ENCODE measurements around the gene ARL13B.
"Not testable (repeated sequence)": the region's sequence is repeated elsewhere in the genome, so short reads cannot be mapped to it uniquely, and the experiment has no call there.

Gene ARL13B

DNA sequence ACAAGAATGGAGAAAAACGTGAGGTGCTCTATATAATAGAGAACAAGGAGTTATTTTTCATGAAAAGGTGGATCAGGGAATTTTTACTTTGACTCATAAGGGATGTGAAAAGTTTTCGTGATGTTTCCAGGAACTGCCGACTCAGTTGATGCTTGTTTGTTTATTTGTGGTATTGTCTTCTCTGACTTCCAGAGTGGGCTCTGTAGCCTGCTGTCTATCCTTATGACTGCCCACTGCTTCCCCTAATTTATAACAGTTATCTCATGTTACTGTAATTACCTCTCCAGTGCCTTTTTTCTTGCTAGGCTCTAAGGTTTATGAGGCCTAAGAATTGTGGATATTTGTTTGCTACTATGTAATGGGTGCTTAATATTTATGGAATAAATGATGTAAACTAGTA lies 12.3 kb downstream of the ARL13B start:
- no peak overlapping the region for H3K4me3 ChIP-seq (ENCODE audit: low read depth, low read length)

DNA sequence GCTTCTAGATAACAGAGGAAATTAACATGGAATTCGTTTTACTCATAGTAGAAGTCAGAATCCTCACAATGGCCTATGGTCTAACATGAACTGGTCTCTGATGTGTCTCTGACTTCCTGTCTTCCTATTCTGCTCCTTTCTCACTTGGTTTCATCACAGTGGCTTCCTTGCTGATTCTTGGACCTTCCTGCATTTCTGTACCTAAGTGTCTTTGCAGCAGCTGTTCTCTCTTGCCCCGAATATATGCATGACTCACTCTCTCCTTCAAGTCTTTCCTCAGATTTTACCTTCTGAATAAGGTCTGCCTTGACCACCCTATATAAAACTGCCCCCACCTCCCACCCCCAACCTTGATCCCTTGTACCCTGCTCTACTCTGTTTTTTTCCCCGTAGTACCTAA lies 14.1 kb downstream of the ARL13B start:
- H3K4me3 ChIP-seq (ENCODE audit: low read depth, low read length): no peak overlapping the region

DNA sequence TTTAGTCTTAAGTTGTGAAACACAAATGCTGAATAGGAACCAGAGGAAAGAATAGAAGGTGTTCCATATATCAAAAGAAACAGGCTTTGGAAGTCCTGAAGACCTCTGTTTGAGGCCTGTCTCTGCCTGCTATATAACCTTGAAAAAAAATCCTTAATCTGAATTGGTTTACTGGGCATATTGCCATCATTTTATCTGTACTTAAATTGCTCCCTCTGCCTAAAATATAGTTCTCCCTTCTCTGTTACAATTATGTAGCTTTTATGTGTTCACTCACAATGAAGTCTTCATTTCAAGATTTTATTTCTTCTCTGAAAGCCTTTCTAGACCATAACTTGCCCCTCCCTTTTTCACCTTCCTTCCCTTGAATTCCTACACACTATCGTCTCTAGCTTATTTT lies 21.2 kb downstream of the ARL13B start:
- no peak overlapping the region for H3K4me3 ChIP-seq (ENCODE audit: low read depth, low read length)

DNA sequence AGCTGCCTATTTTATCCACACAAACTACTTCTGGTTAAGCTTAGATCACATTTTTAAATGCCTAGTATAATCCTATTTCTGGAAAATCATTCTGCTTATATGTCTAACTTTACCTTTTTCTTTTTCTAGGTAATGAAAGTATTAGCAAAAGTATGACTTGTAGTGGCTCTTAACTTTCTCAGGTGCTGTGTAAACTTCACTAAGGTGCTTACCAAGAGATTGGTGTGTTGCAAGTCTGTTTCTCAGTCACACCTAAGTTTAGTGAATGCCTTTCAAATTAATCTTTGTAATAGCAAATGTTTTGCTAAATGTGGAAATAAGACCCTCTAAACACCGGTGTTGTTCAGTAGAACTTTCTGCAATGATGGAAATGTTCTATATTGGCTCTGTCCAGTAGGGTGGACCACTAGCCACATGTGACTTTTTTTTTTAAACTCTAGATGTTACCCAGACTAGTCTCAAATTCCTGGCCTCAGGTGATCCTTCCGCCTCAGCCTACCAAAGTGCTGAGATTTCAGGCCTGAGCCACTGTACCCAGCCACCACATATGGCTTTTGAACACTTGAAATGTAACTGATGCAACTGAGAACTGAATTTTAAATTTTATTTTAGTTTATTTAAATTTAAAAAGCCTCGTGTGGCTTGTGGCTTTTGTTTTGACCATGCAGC lies 22.0 kb downstream of the ARL13B start:
- no peak overlapping the region for H3K4me3 ChIP-seq (ENCODE audit: low read depth, low read length)

DNA sequence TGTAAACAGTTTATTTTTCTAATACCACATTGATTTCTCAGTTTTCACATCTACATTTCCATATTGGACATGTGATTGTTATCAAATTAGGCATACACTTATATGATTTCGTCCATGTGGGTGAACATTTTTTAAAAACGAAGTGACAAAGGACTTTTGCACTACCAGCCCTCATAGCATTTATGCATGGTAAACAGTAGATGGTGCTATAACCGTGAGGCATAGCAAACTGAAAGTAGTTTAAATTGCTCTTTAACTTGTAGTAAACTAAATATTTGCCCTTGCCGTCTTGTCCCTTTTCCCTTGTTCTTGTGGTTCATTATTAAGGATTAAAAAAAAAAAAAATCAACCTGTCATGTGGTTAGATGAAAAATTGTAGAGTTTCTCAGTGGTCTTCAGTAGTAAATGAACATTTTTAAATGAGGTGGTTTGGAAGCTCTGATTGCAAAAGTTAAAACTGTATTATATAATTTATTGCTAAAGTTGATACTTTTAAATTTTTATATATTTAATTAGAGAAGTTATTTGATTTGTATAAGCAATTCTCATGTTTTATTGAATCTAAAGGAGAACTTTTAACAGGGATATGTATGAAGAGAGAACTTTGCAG lies 24.5 kb downstream of the ARL13B start:
- no peak overlapping the region for H3K4me3 ChIP-seq (ENCODE audit: low read depth, low read length)

DNA sequence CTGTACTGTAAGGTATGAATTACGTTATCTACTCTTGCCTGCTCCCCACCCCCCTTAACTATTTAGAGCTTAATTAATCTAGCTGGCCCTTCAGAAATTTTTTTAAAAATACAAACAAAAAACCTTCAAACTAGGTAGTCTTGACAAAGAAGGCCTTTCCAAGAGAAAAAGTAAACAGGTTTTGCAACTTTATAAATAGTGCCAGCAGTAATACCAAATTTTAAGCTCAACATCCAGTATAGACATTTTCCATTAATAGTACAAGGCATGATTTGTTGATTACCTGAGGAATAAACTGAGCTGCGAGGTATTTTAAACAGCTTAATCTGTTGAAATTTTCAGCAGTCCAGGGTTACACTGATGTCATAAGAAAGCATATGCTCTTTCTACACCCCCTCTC lies 28.3 kb downstream of the ARL13B start:
- H3K4me3 ChIP-seq (ENCODE audit: low read depth, low read length): no peak overlapping the region

DNA sequence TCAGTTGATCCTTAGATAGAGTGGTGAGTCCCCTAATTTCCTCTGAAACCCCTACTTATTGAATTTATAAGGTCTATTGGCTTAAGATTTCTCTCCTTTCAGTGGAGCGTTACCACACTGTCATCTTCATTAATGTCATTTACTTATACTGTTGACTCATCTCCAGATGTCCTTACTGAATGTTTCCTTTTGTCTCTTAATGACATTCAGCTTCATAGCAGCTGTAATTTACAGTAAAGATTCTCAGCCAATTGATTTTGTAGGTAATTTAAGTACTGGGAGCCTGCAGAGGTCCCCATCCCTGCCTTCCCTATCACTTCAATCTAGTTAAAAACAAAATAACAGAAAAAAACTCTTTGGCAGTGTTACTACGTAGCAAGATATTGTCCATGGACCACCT lies 29.7 kb downstream of the ARL13B start:
- no peak overlapping the region for H3K4me3 ChIP-seq (ENCODE audit: low read depth, low read length)

DNA sequence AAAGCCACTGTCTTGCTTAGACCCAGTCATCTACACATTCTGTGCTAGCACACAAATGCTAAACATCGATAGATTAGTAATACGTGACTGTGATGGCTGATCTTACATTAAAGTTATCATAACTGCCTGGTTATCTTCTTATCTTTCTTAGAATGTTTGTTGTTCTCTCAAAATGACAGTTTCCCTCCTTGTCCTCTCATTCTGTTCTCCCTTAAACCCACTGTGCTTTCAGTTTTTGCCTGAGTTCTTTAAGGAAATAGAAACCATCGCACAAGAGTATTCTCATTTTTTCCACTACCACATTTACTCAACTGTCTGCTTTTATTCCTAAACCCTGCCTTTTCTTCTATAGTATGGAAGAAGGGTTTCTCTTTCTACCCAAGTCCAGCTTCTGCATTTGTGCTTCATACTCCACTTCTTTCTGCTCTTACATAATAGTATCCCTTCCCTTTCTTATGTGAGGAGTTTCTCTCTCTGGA lies 31.3 kb downstream of the ARL13B start:
- H3K4me3 ChIP-seq (ENCODE audit: low read depth, low read length): no peak overlapping the region

DNA sequence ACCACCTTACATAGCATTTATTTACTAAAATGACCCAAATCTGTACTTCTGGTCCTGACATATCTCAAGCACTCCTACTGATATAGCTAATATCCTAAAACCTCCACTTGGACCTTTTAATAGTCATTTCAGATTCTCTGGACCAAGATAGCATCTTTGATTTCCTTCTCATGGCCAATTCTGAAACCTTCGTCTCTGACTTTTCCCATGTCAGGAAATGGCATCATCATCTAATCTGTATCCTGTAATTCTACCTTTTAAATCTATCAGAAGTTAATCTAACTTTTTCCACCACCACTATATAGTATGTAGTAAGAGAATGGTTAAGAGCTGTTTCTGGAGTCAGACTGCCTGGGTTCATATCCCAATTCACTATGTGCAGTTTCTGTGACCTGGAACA lies 32.2 kb downstream of the ARL13B start:
- H3K4me3 ChIP-seq (ENCODE audit: low read depth, low read length): no peak overlapping the region

DNA sequence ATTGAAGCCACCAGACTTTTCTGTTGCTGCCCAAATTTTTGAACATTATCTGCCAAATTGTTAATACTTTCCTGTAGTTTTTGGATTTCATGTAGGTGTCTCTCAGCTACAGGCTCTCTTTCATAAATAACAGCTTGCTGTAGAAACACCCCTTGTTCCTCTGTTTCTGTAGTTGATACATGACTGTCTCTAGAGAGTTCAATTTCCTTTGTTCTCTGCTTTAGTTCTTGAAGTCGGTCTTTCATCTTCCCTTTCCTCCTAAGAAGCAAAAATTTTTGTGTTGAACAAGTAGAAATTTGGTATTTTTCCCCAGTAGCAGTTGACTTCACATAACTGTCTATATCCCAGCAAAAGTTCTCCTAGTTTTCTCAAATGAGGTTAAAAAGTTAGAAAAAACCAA lies 35.1 kb downstream of the ARL13B start:
- no peak overlapping the region for H3K4me3 ChIP-seq (ENCODE audit: low read depth, low read length)

DNA sequence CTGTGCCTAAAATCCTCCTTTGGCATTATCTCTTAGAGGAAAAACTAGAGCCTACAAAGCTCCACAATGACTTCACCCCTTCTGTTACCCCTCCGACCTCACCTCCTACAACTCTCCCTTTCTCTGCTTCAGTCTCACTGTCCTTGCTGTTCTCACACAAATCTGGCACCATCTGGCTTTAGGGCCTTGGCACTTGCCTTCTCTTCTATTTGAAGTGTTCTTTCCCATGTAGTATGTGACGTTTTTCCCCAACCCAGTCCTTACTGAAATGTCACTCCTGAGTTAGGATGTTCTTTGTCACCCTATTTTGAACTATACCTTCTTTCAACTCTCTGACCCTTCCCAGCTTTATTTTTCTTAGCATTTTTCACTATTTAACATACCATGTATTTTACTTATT lies 39.7 kb downstream of the ARL13B start:
- no peak overlapping the region for H3K4me3 ChIP-seq (ENCODE audit: low read depth, low read length)

DNA sequence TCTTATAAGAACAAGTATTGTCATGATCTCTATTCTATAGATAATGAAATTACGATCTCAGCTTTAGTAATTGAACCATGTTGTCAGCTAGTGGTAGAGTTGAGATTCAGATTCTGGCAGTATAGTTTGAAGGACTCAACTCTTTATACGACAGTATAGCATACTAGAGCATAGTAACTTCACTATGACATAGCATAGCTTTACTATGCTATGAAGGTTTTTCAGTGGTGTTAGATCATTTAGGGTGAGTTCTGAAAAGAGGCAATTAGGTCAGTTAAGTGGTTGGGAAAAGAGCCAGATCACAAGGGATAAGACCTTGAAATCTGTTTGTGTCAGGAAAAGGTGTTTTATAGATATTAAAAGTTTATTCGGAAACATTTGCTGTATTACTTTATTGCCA lies 40.3 kb downstream of the ARL13B start:
- H3K4me3 ChIP-seq (ENCODE audit: low read depth, low read length): no peak overlapping the region

DNA sequence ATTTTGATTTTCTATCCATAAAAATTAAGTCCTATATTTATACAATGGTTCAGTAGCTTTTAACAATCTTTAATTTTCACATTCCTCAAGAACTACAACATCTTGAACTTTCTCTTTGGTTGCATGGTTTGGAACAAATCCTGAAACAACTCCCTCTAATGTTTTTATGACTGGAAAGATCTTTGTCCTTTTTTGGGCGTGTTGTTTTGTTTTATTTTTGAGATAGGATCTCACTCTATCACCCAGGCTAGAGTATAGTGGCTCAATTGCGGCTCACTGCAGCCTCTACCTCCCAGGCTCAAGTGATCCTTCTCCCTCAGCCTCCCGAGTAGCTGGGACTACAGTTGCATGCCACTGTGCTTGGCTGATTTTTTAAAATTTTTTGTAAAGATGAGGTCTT lies 44.4 kb downstream of the ARL13B start:
- no peak overlapping the region for H3K4me3 ChIP-seq (ENCODE audit: low read depth, low read length)

DNA sequence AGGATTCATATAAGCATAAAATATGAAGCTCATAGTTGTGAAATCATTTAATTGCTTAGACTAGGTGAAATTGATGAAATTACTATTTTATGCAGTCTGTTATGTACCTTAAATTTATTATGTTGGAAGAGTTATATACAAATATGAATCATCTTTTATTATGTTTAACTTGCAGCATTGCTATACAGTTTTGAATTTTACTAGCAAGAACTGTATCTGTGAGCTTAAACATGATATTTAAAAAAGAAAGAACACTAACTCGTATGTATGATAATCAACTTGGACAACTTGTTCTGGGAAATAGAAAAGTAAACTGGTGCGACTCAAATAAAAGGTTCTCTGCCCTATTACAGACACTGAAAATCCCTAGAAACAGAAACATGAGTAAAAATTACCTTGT lies 46.7 kb downstream of the ARL13B start:
- no peak overlapping the region for H3K4me3 ChIP-seq (ENCODE audit: low read depth, low read length)

DNA sequence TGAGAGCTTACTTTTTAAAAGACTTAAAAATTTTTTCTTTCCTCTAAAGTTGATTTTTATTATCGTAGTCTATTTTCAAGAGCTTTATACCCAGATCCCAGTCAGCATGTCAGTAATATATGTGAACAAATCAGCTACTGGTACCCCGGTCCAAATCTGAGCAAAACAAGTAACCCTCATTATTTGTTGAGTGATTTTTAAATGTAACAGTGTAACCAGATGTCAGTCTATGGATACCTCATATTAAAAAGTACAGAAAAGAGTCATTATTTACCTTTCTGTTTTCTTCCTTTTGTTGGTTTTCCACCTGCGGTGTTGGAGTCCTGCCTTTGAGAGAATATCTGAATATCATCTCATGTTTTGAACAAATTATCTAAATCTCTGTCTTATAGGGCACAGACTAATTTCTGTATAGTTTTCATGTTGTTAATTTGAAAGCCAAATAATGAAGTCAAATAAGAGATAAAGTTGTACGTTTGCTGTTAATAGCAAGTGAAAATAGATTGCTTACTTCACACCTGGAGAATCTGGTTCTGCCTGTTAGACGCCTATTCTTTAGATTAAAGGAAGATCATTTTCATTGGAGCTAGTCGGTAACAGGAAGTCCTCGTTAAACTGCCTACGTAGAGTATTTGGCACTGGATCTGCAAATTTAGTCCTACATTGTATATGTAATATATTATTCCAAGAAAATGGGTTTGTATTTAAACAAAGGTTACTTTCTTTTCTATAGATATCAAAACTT lies 48.3 kb downstream of the ARL13B start, which contains the start of gene STX19:
Gene STX19 (minus strand): TSS at position 505 of the 745 bp plus-strand sequence. CDS start 13,328 bp downstream, outside the sequence.
- no peak within 1 kb of the TSS for H3K4me3 ChIP-seq (ENCODE audit: low read depth, low read length)

DNA sequence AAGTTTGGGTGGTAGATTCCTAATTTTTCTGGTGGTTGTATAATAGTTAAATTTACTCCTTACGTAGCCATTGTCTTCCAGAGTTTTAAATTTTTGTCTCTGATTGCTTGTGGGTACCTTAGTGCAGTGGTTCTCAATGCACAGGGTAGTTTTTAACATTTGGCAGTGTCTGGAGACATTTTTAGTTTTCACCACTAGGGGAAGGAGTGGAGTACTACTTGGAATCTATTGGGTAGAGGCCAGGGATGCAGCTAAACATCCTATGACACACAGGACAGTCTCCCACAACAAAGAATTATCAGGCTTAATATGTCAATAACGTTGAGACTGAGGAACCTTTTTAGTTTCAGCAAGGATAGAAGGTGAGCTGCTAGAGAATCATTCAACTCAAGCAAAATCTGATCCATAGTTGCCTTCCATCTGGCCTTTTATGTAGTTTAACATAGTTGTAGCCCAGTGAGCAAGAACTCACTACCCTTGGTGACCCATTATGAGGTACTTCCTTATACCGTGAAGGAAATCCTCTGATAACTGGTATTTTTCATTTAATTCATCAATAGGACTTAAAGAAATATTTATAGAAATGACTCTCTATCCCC lies 57.1 kb downstream of the ARL13B start:
- no peak overlapping the region for H3K4me3 ChIP-seq (ENCODE audit: low read depth, low read length)

DNA sequence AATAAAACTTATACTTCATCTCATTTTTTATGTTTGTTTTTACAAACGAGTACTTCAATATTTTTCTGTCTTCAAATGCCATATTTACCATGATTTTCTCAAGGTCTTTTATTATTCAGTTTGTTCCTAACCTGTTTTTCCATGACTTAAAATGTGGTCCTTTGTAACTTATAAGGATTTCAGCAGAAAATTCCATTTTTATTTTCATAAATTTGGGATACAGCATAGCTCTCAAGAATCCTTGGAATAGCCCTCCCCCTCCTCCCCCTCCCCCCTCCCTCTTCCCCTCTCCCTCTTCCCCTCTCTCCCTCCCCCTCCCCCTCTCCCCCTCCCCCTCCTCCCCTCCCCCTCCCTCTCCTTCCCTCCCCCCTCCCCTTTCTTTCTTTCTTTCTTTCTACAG lies 63.3 kb downstream of the ARL13B start:
- no peak overlapping the region for H3K4me3 ChIP-seq (ENCODE audit: low read depth, low read length)

DNA sequence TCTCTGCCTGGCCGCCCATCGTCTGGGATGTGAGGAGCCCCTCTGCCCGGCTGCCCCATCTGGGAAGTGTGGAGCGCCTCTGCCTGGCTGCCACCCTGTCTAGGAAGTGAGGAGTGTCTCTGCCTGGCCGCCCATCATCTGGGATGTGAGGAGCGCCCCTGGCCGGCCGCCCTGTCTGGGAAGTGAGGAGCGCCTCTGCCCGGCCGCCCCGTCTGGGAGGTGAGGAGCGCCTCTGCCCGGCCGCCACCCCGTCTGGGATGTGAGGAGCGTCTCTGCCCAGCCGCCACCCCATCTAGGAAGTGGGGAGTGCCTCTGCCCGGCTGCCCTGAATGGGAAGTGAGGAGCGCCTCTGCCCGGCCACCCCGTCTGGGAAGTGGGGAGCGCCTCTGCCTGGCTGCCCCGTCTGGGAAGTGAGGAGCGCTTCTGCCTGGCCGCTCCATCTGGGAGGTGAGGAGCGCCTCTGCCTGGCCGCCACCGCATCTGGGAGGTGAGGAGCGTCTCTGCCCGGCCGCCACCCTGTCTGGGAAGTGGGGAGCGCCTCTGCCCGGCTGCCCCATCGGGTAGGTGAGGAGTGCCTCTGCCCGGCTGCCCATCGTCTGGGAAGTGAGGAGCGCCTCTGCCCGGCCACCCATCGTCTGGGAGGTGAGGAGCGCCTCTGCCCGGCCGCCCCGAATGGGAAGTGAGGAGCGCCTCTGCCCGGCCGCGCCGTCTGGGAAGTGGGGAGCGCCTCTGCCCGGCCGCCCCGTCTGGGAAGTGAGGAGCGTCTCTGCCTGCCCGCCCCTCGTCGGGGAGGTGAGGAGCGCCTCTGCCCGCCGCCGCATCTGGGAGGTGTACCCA lies 64.4 kb downstream of the ARL13B start:
- not testable (repeated sequence) for H3K4me3 ChIP-seq (ENCODE audit: low read depth, low read length)

DNA sequence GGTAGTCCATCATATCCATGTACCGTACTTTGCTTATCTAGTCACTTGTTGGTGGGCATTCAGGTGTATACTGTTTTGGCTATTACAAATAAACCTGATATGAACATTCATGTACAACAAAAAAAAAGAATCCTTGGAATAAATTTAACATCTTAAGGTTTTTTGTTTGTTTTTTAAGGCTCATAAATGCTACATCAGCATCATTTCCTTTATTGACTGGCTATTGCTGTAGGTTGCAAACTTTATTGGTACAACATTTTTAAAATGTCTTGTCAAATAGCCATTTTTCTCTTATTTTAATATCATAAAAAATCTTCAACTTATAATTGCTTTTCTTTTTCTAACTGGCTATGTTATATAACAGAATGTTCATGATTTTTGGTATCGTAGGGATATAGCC lies 66.6 kb downstream of the ARL13B start:
- H3K4me3 ChIP-seq (ENCODE audit: low read depth, low read length): no peak overlapping the region

DNA sequence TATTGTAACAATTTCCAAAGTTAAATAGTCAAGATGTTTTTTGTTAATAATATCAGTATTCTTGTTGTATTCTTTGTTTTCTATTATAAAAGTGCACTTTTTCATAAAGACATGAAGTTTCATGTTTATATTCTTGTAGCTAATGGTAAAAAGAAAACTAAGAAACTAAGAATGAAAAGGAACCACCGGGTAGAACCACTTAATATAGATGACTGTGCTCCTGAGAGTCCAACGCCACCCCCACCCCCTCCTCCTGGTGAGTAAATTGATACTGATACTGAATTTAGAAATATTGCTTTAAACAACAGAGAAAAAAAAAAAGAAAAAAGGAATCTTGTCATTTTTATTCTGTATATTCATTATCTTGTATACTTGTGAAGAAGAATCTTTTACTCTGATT lies 69.3 kb downstream of the ARL13B start:
- no peak overlapping the region for H3K4me3 ChIP-seq (ENCODE audit: low read depth, low read length)

DNA sequence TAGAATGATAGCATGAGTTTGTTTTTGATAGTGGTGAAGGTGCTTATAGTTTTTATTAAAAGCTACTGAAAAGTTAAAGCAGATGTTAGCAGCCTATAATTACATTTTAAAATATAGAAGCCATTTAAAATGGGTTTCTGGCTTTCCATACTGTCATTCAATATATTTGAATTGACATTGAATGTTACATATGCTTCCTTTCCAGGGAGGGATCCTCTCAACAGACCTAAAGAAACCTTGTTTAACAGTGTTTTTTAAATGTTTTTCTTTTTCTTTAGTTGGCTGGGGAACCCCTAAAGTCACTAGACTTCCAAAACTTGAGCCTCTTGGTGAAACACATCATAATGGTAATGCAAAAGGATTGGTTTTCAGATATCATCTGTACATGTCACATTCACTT lies 70.6 kb downstream of the ARL13B start:
- H3K4me3 ChIP-seq (ENCODE audit: low read depth, low read length): no peak overlapping the region

All from iPS-11a (cell line).